GM20431 (cell line): ENCODE measurements around the gene LANCL2.
"Not testable (repeated sequence)": the region's sequence is repeated elsewhere in the genome, so short reads cannot be mapped to it uniquely, and the experiment has no call there.

Source experiments
- in situ Hi-C: fragments of 300-500 bp; cut with MseI, MboI; formaldehyde crosslinking; loops from one replicate; pipeline ENCODE4 v1.15.0; 2020; ENCODE audit warnings: low sequenced_read_pairs; ENCODE audit not compliant: unreplicated experiment

The LANCL2 gene, protein sequence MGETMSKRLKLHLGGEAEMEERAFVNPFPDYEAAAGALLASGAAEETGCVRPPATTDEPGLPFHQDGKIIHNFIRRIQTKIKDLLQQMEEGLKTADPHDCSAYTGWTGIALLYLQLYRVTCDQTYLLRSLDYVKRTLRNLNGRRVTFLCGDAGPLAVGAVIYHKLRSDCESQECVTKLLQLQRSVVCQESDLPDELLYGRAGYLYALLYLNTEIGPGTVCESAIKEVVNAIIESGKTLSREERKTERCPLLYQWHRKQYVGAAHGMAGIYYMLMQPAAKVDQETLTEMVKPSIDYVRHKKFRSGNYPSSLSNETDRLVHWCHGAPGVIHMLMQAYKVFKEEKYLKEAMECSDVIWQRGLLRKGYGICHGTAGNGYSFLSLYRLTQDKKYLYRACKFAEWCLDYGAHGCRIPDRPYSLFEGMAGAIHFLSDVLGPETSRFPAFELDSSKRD

DNA sequence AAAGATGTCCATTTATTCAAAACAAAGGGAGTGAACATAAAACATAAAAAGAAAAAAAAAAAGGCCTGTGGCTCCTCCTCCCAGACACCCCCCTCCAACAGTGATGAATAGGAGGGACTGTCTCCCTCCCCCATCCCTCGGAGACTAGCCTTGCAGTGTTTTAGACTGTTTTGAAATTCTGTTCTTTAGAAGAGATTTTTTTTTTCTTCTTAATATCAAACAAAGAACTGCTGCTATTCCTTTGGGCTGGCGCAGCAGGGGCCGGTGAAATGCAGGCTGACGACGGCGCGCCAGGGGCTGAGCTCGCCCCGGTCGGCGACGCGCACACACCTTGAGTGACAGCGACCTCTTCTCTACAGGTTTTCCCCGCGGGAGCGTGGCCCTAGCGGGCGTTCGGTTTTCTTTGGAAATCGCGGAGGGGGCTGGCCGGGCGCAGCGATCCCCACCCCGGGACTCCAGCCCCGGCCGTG is at the start of gene LANCL2:
LANCL2 (plus strand) TSS at position 133 of the 470 bp plus-strand sequence. CDS start 689 bp downstream, outside the sequence.
- in situ Hi-C loops = no loop called here

DNA sequence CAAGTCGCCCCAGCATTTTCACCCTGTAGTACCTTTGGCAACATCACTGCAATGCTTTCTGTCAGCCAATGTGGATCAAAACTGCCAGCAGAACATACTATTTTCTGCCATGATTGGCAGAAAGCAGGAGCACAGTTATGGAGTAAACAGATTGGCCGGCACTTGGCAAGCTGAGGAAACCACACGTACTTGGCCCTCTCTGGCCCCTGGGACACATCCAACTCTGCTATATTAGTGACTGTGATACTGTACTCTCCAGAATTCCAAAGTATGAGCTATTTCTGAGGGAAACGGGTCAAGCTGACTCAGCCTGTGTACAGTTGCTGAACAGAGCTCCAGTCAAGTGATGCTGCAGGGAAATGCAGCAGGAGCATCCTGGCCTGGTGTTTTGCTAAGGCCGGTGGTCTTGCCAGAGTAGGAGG is 39.8 kb upstream of the LANCL2 start:
- in situ Hi-C loops = no loop called here

DNA sequence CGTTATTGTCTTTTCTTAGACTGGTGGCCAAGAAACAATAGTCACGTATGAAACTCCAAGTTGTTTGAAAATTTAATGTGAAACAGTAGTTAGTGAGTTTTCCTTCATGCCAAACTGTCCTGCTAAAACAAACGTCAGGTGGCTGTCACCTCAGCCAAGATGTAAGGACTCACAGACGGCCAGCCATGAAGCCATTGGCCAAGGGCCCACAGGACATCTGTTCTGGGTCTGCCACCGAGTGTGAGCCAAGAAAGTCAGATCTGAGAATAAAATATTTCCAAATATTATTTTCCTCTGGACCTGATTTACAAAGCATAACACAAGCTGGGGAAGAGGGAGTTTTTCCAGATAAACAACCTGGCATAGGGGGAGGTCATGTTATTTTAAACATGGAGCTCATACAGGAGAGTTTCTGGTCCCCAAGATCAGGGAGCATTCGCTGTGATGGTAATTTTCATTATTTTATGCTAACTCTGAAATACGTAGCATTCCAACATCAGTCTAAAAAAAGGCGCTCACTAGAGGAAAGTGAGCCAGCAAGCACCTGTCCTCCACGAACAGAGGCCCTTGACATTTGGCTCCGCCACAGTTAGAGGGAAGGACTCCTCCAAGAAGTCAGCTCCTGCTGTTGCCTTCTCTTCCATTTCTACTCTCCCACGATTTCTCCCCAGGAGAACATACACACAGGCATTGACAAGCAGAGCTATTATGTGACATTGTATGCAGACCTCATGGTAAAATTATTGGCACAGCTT is 38.9 kb upstream of the LANCL2 start:
- in situ Hi-C loops = no loop called here

DNA sequence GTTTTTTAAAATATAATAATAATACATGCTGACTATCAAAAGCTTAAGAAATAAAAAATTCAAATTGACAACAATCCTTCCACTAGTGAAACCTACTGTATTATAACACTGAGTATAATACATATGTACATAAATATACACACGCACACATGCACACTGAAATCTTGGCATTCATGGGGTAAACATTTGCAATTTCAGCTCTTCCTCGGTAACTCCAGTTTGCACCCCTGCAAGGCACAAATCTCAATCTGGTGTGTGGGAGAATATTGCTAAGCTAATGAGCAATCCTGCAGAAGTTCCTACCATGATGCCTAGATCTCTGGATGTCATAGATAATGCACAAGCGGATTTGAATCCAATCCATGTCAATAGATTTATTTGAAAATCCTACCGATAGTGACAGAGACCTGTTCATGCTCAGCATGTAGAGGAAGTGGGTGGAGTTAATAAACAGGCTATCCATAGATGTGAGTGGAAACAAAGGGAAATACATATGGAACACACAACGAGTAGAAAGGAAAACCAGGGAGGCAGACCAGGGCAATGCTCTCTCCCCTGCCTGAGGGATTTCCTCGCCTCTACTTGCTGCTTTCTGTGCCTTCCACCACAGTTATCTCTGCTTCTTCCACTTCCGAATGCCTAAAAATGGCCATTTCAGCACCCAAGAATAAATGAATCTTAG is 38.1 kb upstream of the LANCL2 start:
- in situ Hi-C loops = no loop called here

DNA sequence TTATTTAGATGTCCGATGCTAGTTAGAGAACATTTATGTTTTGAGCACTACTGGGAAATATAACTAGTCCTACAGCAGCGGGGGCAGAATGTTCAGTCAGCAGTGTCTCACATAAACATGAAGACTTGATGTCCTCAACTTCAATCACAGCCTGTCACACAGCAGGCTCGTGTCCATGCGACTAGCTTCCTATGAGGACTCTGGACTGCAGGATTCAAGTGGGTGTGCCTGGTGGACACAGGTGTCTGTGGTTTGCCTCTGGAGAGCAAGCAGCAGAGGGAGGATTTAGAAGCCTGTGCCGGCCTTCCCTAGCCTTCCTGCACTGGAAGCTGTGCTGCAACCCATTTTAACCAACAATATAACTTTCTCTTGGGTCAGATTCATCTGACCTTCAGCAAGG is 30.0 kb upstream of the LANCL2 start:
- in situ Hi-C loops = no loop called here

DNA sequence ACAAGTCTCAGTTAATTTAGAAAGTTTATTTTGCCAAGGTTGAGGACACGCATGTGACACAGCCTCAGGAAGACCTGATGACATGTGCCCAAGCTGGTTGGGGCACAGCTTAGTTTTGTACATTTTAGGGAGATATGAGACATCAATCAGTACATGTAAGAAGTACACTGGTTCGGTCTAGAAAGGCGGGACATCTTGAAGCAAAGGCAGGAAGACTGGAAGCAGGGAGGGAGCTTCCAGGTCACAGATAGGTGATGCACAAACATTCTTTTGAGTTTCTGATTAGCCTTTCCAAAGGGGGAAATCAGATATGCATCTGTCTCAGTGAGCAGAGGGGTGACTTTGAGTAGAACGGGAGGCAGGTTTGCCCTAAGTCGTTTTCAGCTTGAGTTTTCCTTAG is 29.4 kb upstream of the LANCL2 start:
- in situ Hi-C loops = no loop called here

DNA sequence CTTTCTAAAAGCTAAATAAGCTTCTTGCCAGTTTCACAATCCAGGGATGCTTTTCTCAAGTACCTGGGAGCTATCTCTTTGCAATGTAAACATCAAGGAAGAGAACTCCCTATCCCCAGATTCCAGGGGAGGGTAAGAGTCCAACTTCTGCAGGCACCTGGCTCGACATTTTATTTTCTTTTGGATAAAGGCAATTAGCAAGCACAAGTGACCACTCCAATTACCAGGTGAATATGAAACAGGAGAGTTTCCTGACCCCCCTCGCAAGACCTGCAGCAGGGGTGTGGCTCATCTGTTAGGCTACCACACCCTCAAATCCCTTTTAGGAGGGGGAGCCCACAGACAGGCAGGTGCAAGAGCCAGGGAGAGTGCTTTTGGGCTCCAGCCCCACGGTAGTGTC is 28.6 kb upstream of the LANCL2 start:
- in situ Hi-C loops = no loop called here

DNA sequence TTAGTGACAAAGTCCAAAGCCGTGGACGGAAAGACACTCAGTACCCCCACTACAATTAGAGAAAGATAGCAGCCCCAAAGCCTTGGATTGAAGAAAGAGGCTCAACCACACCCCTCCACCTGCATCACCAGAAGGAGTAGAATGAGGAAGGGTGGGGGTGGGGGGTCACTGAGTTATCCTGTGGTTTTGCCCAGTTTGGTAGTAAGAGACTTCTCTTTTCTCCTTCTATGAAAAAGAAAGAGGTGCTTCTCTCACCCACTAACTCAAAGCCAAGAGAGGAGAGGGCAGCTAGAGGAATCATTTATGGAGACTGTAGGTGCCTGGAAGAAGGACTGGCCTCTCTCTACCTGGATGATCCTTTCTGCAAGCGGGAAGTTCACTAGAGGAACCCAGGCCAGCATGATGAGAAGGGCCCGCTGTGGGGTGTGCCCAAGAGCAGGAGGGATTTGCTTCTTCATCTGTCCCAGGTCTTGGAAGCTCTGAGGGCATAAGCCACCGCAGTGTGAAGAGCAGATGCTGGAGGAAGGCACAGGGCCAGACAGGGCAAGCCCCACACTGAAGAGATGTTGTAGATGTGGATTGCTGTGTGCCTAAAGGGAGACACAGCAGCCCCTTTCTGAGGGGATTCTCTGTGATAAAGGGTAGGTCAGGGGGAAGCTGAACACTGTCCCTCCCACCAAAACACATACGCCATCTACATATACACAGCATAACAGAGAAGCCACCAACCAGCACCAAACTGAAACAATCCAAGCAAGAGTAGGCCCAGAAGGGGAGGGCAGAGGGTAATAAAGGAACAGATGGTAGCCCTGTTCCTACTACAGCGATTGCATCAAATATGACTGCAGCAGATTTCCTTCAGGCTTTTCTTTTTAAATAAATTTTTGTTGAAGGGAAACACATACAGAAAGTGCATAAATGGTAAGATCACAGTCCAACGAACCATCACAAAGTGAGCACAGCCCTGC is 25.8 kb upstream of the LANCL2 start:
- in situ Hi-C loops = no loop called here

DNA sequence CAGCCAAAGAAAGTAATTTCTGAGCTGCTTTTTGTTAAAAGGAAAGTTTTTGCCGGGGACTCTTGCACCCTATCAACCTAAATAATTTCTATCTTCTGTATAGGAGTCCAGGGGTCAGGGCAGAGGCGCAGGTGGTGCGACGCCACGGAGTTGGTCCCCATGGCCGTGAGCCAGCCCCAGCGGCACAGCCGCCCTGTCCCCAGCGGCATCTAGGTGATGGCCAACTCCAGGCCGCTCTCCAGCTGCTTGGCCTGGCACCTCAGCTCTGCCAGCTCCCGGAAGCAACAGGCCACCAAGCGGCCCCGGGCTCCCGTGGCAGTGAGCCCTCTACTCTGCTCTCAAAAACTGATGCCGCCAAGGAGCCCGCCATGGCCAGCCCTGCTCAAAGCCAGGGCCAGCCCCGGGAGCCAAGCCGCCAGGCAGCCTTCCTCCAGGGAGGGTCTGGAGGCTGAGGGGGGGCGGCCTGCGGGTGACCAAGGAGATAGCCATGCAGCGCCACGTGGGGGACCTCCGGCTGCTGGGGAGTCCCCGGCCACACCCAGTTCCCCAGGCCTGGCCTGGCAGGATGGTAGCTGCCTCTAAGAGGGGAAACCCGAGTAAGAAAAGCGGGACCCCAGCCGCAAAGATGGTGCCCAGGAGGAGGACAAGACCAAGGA is 22.8 kb upstream of the LANCL2 start:
- in situ Hi-C loops = no loop called here

DNA sequence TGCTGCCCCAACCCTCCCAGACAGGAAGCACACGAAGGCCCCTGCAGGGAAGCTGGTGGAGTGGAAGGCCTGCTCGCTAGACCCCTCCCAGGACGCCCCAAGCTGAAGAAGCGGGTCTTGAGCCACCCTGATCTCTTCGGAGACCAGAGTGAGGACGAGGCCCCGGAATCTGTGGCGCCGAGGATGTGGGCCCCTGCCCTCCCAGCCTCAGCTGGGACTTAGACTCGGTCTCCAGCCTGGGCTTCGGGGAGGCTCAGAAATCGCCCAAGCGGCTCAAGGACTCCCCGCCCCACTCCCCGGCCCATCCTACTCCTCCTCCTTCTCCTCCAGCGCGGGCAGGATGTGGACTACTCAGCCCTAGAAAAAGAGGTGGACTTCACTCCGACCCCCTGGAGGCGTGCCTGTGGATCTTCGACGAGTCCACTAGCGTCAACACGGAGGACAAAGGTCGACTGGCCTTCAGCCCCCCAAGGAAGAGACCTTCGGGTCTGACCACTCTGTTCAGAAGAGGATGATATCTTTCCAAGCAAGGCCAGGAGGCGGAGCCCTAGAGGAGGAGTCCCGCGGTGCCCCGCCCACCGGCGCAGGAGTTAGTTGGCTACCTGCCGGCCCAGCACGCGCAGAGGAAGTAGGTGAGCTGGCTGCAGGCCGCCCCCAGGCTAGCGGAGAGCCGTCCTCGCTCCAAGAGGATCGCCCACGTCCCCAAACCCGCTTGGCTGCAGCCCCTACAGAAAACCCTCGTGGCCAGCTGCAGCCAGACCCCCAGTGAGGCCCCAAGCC is 21.9 kb upstream of the LANCL2 start:
- in situ Hi-C loops = no loop called here

DNA sequence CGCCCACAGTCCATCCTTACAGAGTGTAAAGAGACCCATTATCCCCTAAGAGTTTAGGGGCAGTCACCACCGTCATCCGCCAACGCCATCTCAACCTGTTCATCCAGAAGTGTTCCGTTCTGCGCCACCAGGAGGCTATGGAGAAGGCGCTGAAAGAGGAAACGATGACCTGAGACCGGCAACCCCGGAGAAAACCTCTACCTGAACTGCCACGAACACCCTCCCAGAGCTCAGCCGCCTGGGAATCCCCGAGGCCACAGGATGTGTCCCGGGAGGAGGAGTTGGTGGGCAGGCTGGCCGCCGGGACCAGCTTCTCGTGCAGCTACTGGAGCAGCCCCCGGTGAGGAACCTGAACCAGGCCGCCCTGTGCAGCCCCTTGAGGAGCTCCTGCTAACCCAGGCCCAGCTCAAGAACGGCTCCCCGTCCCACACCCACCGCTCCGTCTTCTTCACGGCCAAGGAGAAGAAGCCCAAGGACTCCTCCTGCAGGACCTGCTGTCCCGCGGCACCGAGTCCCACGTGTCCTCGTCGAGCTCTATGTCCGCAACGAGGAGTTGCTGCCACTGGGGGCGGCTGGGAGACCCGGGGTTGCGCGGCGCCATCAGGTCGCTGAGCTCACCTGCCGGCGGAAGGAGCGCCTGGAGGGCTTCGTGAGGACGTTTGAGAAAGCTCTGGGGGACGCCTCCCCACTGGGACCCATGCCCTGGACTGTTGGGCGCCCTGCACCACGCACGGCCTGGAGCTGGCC is 21.1 kb upstream of the LANCL2 start:
- in situ Hi-C loops = no loop called here

DNA sequence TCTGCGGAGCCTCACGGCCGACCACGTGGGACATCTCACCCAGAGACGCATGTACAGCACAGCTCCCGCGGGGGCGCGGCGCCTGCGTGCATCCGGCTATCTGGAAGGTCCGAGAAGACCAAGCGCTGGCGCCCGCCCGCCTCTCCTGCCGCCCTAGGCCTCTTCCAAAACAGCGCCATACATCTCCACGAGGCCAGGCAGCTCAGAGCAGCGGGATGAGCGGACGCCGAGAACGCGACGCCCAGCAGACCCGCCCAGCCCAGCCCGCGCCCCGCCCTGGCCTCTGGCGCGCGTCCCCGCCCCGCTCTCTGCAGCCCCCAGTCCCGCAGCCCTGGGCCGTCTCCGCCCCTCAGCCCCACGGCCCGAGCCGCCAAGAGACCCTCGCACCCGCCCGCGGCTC is 20.3 kb upstream of the LANCL2 start:
- in situ Hi-C loops = no loop called here

DNA sequence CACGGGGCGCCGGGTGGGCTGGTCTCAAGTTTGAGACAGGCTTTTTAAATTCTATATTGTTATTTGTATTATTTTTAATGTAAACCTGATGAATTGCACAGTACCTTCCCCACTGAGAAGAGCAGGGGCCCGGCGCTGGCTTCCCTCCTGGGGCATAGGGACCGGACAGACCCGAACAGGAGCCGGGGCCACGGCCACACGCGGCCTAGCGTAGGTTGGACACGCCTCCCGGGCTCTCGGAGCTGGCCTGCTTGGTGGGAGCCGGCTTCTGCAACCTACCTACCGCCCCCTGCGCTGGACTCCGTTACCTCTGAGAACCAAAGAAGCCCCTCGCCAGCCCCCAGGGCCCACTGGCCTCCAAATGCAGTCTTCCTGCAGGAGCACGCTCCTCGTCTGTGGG is 19.8 kb upstream of the LANCL2 start:
- in situ Hi-C loops = no loop called here

DNA sequence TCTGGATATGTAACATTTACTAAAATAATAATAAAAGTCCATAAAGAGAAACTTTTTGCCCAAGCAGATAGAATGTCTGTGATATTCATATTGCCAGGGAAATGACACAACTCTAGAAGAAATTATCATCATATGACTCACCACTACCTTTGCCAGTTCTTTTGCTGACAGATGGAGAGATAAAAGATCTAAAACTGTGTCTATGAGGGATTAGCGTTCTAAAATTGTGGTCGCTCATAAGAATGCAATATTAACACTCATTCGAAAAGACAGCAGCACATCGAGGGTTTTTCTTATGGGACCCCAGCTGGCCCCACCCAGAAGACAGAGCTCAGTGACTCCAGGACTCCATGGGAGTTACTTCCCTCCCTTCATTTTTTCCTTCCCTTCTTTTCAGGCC is 16.6 kb upstream of the LANCL2 start:
- in situ Hi-C loops = no loop called here

DNA sequence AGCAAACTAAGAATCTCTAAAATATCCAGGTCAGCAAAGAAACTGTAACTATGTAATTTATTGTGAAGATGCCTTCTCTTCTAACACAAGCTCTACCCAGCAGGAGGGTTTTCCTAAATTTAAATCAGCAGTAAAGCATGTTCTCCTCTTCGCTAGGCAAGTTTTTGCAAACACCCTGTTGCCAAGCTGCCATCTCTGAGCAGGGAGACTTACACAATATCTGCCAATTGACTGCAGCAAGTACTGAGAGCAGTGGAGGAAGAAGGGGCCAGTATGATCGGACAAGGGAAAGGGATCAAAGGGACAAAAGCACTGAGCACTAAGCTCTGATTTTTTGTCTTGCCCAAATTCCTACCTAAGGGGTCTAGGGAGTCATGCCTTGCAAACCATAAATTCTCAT is 16.0 kb upstream of the LANCL2 start:
- in situ Hi-C loops = no loop called here

DNA sequence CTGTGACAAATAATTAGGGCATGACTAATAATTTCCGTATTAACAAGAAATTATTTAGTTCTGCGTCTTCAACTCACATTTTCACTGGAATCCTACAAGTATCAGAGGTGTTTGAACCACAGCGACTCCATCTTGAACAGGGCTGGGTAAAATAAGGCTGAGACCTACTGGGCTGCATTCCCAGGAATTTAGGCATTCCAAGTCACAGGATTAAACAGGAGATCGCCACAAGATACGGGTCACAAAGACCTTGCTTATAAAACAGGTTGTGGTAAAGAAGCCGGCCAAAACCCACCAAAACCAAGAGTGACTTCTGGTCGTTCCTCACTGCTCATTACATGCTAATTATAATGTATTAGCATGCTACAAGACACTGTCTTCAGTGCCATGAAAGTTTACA is 14.9 kb upstream of the LANCL2 start:
- in situ Hi-C loops = no loop called here

DNA sequence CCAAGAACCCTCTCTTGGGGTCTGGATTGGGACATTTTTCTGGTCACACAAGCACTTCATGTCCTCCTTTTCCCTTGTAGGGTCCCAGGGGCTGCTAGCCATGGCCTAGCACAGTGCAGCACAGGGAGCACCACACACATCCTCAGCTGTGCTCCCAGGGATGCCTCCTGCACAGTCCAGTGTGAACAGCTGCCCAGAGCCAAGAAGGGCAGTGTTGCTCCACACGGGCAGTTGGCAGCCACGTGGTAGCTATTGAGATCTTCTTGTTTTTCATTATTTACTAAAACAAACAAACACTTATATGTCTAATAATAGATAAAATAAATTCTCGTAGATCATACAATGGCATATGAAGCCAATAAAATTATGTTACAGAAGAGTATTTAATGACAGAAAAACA is 13.9 kb upstream of the LANCL2 start:
- in situ Hi-C loops = no loop called here

DNA sequence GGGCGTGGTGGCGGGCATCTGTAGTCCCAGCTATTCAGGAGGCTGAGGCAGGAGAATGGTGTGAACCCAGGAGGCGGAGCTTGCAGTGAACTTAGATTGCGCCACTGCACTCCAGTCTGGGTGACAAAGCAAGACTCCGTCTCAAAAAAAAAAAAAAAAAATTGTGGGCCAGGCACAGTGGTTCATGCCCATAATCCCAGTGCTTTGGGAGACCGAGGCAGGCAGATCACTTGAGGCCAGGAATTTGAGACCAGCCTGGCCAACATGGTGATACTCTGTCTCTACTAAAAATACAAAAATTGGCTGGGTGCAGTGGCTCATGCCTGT is 12.2 kb upstream of the LANCL2 start:
- in situ Hi-C loops = not testable (repeated sequence)
